NCI-H146 treated with DMSO at 0.1 percent for 48 hours (cell line): ENCODE measurements around the gene BRD1.

Experiments
- DNase-seq: peaks from one replicate; lab custom pipeline; 2025; ENCODE audit not compliant: unreplicated experiment; lab: John Stamatoyannopoulos, UW

Gene BRD1

GRCh38 chr22:49754696-49755630 is 72.7 kb downstream of the BRD1 start:
- DNase-seq = no peak

- peak; percentile 18 for DNase-seq
Measured at GRCh38 chr22:49753961-49754695, 73.5 kb downstream of the BRD1 start.

GRCh38 chr22:49753276-49753890 is 74.3 kb downstream of the BRD1 start:
- DNase-seq = no peak

- no peak for DNase-seq
Measured at GRCh38 chr22:49752598-49753091, 75.0 kb downstream of the BRD1 start.

GRCh38 chr22:49751966-49752597 is 75.6 kb downstream of the BRD1 start:
- no peak for DNase-seq

- no peak for DNase-seq
Measured at GRCh38 chr22:49751318-49751965, 76.2 kb downstream of the BRD1 start.

- DNase-seq = no peak
Measured at GRCh38 chr22:49749885-49750510, 77.7 kb downstream of the BRD1 start.

GRCh38 chr22:49749227-49749626 is 78.4 kb downstream of the BRD1 start:
- DNase-seq = no peak

- DNase-seq = no peak
Measured at GRCh38 chr22:49748514-49748913, 79.2 kb downstream of the BRD1 start.

GRCh38 chr22:49747716-49748115 is 80.0 kb downstream of the BRD1 start:
- DNase-seq = no peak

- no peak for DNase-seq
Measured at GRCh38 chr22:49747130-49747529, 80.5 kb downstream of the BRD1 start.

GRCh38 chr22:49746065-49746464 is 81.6 kb downstream of the BRD1 start:
- no peak for DNase-seq

- no peak for DNase-seq
Measured at GRCh38 chr22:49740242-49740641, 87.4 kb downstream of the BRD1 start.

- DNase-seq = no peak
Measured at GRCh38 chr22:49739138-49739537, 88.5 kb downstream of the BRD1 start.

- DNase-seq = no peak
Measured at GRCh38 chr22:49738566-49738965, 89.1 kb downstream of the BRD1 start.

GRCh38 chr22:49738006-49738405 is 89.7 kb downstream of the BRD1 start:
- DNase-seq = no peak

- no peak for DNase-seq
Measured at GRCh38 chr22:49737101-49737551, 90.5 kb downstream of the BRD1 start.

GRCh38 chr22:49736538-49736937 is 91.1 kb downstream of the BRD1 start:
- DNase-seq = no peak

- no peak for DNase-seq
Measured at GRCh38 chr22:49735901-49736421, 91.7 kb downstream of the BRD1 start.

GRCh38 chr22:49735411-49735900 is 92.2 kb downstream of the BRD1 start:
- no peak for DNase-seq
